ENCODE data around the gene ATG7. TPM values are rescaled to one million over a fixed set of nuclear protein-coding genes. Genes with fewer than 3 reads are reported as not detected.

The ATG7 gene
- total RNA-seq, 1 donor from 2014 or later, result 23.0 TPM

- H3K27me3 Mint-ChIP-seq (ENCODE audit: unreplicated experiment), result peaks cover 4% of the 10 kb centered on the region
- TF ChIP-seq CTCF (IDR thresholded peaks at IDR 0.05; ENCODE audit: partially characterized antibody, unreplicated experiment), result no peak
- H3K36me3 Mint-ChIP-seq (ENCODE audit: unreplicated experiment), result no peaks in the 10 kb centered on the region
- H3K4me1 Mint-ChIP-seq (ENCODE audit: low read depth, unreplicated experiment), result peaks cover 7% of the 10 kb centered on the region
- no peaks in the 10 kb centered on the region for H3K9me3 Mint-ChIP-seq (ENCODE audit: unreplicated experiment)
- DNase-seq, result no peak
- no peak overlapping the region for H3K27ac Mint-ChIP-seq (ENCODE audit: unreplicated experiment)
- H3K4me3 Mint-ChIP-seq (ENCODE audit: unreplicated experiment), result no peak overlapping the region
These were observed 110.0 kb downstream of the ATG7 start for GRCh38 chr3:11382146-11382745.

- peaks cover 2% of the 10 kb centered on the region for H3K27me3 Mint-ChIP-seq (ENCODE audit: unreplicated experiment)
- H3K4me3 Mint-ChIP-seq (ENCODE audit: unreplicated experiment), result no peak overlapping the region
- no peak for TF ChIP-seq CTCF (IDR thresholded peaks at IDR 0.05; ENCODE audit: partially characterized antibody, unreplicated experiment)
- H3K36me3 Mint-ChIP-seq (ENCODE audit: unreplicated experiment), result no peaks in the 10 kb centered on the region
- no peak overlapping the region for H3K27ac Mint-ChIP-seq (ENCODE audit: unreplicated experiment)
- DNase-seq, result no peak
- H3K4me1 Mint-ChIP-seq (ENCODE audit: low read depth, unreplicated experiment), result peaks cover 7% of the 10 kb centered on the region
- H3K9me3 Mint-ChIP-seq (ENCODE audit: unreplicated experiment), result no peaks in the 10 kb centered on the region
These were observed 111.9 kb downstream of the ATG7 start for GRCh38 chr3:11384074-11384473.

GRCh38 chr3:11385326-11385725 is 113.1 kb downstream of the ATG7 start:
- Mint-ChIP-seq H3K36me3 (ENCODE audit: unreplicated experiment) (no peaks in the 10 kb centered on the region), H3K4me3 (ENCODE audit: unreplicated experiment) (no peak overlapping the region), H3K4me1 (ENCODE audit: low read depth, unreplicated experiment) (peaks cover 2% of the 10 kb centered on the region), H3K9me3 (ENCODE audit: unreplicated experiment) (no peaks in the 10 kb centered on the region), H3K27me3 (ENCODE audit: unreplicated experiment) (peaks cover 2% of the 10 kb centered on the region), H3K27ac (ENCODE audit: unreplicated experiment) (no peak overlapping the region)
- DNase-seq, result no peak
- no peak for TF ChIP-seq CTCF (IDR thresholded peaks at IDR 0.05; ENCODE audit: partially characterized antibody, unreplicated experiment)

GRCh38 chr3:11385891-11386290 is 113.7 kb downstream of the ATG7 start:
- Mint-ChIP-seq H3K27me3 (ENCODE audit: unreplicated experiment) (peaks cover 2% of the 10 kb centered on the region), H3K36me3 (ENCODE audit: unreplicated experiment) (no peaks in the 10 kb centered on the region), H3K9me3 (ENCODE audit: unreplicated experiment) (no peaks in the 10 kb centered on the region), H3K4me1 (ENCODE audit: low read depth, unreplicated experiment) (peaks cover 2% of the 10 kb centered on the region), H3K4me3 (ENCODE audit: unreplicated experiment) (no peak overlapping the region), H3K27ac (ENCODE audit: unreplicated experiment) (no peak overlapping the region)
- DNase-seq, result no peak
- TF ChIP-seq CTCF (IDR thresholded peaks at IDR 0.05; ENCODE audit: partially characterized antibody, unreplicated experiment), result no peak

GRCh38 chr3:11386465-11387113 is 114.4 kb downstream of the ATG7 start:
- Mint-ChIP-seq H3K27me3 (ENCODE audit: unreplicated experiment) (peaks cover 2% of the 10 kb centered on the region), H3K36me3 (ENCODE audit: unreplicated experiment) (no peaks in the 10 kb centered on the region), H3K4me1 (ENCODE audit: low read depth, unreplicated experiment) (peaks cover under 1% of the 10 kb centered on the region), H3K27ac (ENCODE audit: unreplicated experiment) (no peak overlapping the region), H3K4me3 (ENCODE audit: unreplicated experiment) (no peak overlapping the region), H3K9me3 (ENCODE audit: unreplicated experiment) (no peaks in the 10 kb centered on the region)
- no peak for TF ChIP-seq CTCF (IDR thresholded peaks at IDR 0.05; ENCODE audit: partially characterized antibody, unreplicated experiment)
- no peak for DNase-seq
